Measurements from ENCODE around the gene LRTM2. TPM values are rescaled to one million over a fixed set of nuclear protein-coding genes. Genes with fewer than 3 reads are reported as not detected.

Gene LRTM2
- total RNA-seq, 4 donors from 2014 or later = not detected

DNA sequence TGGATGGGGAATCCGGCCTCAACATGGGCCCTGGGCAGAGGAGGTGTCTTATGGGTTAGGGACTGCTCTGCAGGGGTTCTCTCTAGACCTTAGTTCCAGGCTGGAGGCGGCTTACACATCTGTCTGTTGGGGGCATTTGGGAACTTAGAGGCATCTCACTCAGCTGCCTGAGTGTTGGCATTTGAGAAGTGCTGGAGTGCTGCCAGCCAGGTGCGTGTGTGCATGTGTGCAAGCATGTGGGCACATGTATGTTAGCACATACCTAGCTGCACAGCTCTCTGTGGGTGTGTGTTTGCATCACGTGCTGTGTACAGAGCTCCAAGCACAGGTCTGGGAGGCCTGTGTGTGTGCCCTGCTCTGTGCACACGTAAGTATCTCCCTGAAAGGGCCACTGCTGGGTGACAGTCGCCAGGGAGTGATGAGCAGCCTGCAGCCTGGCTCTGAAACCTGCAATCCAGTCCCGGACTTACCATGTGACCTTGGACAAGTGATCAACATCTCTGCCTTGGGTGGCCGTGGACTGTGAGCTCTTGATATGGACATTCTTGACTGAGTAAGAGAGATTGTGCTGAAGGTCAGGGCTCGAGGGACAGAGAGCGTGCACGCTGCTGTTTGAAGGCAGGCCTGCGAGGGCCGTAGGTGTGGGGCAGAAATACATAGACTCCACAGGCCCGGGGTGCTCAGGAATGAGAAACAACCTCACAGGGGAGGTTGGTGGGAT lies 5.2 kb downstream of the LRTM2 start:
- H3K27me3 ChIP-seq = peaks cover 0 to 100% (median 6%) of the 10 kb centered on the region in 4 donors
- H3K27ac ChIP-seq = no peak overlapping the region
- no peaks in the 10 kb centered on the region for H3K9me3 ChIP-seq
- 69 to 77% methylated on average over 7 to 10 of the region's 14 CpGs for WGBS, 2 donors
- no peak for DNase-seq
- intact Hi-C loops (cut with DNase I) = no loop called here
- H3K36me3 ChIP-seq = no peaks in the 10 kb centered on the region
- TF ChIP-seq POLR2A (IDR thresholded peaks at IDR 0.05) = no peak
- TF ChIP-seq, protein P1, sequence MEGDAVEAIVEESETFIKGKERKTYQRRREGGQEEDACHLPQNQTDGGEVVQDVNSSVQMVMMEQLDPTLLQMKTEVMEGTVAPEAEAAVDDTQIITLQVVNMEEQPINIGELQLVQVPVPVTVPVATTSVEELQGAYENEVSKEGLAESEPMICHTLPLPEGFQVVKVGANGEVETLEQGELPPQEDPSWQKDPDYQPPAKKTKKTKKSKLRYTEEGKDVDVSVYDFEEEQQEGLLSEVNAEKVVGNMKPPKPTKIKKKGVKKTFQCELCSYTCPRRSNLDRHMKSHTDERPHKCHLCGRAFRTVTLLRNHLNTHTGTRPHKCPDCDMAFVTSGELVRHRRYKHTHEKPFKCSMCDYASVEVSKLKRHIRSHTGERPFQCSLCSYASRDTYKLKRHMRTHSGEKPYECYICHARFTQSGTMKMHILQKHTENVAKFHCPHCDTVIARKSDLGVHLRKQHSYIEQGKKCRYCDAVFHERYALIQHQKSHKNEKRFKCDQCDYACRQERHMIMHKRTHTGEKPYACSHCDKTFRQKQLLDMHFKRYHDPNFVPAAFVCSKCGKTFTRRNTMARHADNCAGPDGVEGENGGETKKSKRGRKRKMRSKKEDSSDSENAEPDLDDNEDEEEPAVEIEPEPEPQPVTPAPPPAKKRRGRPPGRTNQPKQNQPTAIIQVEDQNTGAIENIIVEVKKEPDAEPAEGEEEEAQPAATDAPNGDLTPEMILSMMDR (IDR thresholded peaks at IDR 0.05) = no peak
- peaks cover 0 to under 1% (median 0%) of the 10 kb centered on the region in 3 donors for H3K4me1 ChIP-seq
- no peak overlapping the region for H3K4me3 ChIP-seq

DNA sequence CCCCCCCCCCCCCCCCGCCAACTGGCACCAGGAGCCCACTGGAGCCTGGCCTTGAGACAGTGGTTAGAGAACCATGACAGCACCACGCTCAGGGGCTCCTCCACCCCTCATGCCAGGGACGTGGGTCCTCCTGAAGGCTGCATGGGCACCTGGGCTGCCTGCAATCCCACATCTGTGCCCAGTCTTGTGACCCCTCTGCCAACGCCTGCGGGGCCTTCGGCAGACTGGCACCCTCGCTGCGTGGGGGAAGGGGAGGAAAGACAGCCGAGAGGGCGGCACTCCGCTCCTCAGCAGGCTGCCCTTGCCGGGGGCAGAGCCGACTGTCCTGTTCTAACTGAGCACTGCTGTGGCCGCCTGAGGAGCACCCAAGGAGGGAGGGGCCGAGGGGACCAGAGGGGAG lies 6.0 kb downstream of the LRTM2 start:
- Histone ChIP-seq H3K4me1 (peaks cover 0 to 8% (median 0%) of the 10 kb centered on the region in 3 donors), H3K27me3 (peaks cover 0 to 100% (median 4%) of the 10 kb centered on the region in 4 donors), H3K4me3 (no peak overlapping the region), H3K36me3 (no peaks in the 10 kb centered on the region), H3K27ac (no peak overlapping the region), H3K9me3 (no peaks in the 10 kb centered on the region)
- intact Hi-C loops (cut with DNase I) = no loop called here
- no peak for DNase-seq
- TF ChIP-seq, protein P1 (IDR thresholded peaks at IDR 0.05) = no peak
- no peak for TF ChIP-seq POLR2A (IDR thresholded peaks at IDR 0.05)
- 40 to 70% methylated on average over 1 to 12 of the region's 15 CpGs for WGBS, 2 donors

DNA sequence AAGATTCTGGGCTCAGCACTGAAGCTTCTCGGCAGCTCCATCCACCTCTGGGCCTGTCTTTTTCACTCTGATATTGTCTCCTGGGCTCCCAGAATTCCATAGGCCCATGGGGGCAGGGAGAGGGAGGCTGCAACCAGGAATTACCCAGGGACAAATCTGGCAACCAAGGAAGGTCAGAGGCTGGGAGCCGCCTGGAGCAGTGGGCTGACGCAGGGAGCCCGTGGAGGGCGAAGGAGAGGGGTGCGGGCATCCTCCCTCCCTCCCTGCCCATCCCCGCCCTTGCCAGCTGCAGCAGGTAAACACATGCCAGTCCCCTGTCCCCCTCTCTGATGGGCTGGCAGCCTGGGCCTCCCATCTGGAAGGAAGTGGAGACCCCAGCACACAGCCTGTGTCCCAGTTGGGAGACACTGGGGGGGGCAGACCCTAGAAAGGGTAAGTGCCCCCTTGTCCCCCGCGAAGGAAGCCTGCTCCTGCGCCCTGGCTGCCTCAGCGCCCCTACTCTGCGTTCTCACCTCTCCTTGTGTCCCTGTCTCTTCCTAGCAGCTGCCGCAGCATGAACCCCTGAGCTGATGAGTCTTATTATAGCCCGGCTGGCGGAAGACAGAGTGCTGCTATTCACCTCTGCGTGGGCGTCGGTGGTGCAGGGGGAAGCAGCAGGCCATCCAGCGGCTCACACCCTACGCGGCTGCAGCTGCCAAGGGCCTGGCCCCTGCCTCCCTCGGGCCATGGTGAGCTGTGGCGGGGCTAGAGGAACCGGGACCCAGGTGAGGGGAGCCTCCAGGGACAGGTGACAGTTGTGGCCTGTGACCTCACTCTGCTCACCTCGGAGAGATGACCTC lies 6.7 kb downstream of the LRTM2 start:
- no peak for TF ChIP-seq POLR2A (IDR thresholded peaks at IDR 0.05)
- TF ChIP-seq, protein P1 (IDR thresholded peaks at IDR 0.05) = no peak
- intact Hi-C loops (cut with DNase I) = no loop called here
- Histone ChIP-seq H3K27me3 (peaks cover 0 to 100% (median under 1%) of the 10 kb centered on the region in 4 donors), H3K4me3 (no peak overlapping the region), H3K9me3 (no peaks in the 10 kb centered on the region), H3K4me1 (peaks cover 0 to 10% (median 0%) of the 10 kb centered on the region in 3 donors), H3K36me3 (no peaks in the 10 kb centered on the region), H3K27ac (no peak overlapping the region)
- no peak for DNase-seq
- WGBS, 2 donors = 67 to 100% methylated on average over 6 to 7 of the region's 25 CpGs

DNA sequence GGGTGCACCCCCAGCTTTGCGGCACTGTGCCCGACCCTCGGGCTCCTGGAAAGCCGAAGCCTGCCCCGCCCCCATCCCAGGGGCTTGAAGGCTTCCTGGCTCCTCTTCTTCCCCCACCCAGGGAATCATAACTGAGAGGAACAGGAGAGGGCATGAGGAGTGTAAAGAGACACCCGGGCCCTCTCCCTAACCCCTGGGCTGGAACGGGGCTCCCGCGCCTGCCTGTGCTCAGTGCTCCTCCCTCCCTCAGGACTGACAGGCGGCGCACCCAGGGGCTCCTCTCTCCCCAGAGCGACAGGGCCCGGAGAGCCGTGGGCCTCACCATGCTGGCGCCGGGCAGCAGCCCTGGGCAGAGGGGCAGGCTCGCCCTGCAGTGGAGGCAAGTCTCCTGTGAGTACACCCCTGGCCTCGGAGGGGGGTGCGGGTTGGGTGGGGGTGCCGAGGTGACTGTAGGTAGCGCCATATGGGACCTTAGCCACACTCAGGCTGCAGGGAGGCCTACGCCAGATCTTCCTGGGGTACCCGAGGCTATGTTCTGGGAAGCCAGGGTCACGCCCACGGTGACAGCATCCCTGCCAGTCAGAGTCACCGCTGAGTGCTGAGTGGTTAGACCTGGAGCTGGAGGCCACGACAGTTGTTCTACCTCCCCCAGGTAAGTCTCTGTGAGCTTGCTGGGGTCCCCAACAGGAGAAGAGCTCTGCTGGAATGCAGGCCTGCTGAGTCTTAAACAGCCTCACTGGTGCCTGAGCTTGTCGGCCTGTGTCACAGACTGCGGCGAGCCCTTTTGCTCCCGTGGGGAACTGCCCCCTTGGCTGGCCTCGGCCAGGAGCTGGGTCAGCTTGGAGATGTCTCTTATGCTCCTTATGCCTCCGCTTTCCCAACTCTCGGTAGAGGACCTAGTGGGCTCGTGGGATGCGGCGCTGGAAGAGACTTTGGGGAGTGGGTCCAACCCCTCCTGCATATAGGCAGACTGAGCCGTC lies 7.8 kb downstream of the LRTM2 start:
- Histone ChIP-seq H3K4me3 (no peak overlapping the region), H3K9me3 (no peaks in the 10 kb centered on the region), H3K36me3 (no peaks in the 10 kb centered on the region), H3K27me3 (peaks cover 0 to 100% (median 0%) of the 10 kb centered on the region in 4 donors), H3K27ac (no peak overlapping the region), H3K4me1 (peaks cover 0 to 10% (median 0%) of the 10 kb centered on the region in 3 donors)
- intact Hi-C loops (cut with DNase I) = no loop called here
- WGBS, 2 donors = 74 to 80% methylated on average over 5 to 9 of the region's 38 CpGs
- TF ChIP-seq POLR2A (IDR thresholded peaks at IDR 0.05) = no peak
- TF ChIP-seq, protein P1 (IDR thresholded peaks at IDR 0.05) = no peak
- no peak for DNase-seq
